Limb (tissue), 2 donors: Measurements from ENCODE around the gene SH2D4B.
"Not testable (repeated sequence)": the region's sequence is repeated elsewhere in the genome, so short reads cannot be mapped to it uniquely, and the experiment has no call there.

Experiments
- DNase-seq, 2 donors: peaks; one replicate each; pipeline ENCODE4 v3.0.0-alpha.2; 2016; ENCODE audit errors: extremely low spot score in 2 of 2

Gene SH2D4B

DNA sequence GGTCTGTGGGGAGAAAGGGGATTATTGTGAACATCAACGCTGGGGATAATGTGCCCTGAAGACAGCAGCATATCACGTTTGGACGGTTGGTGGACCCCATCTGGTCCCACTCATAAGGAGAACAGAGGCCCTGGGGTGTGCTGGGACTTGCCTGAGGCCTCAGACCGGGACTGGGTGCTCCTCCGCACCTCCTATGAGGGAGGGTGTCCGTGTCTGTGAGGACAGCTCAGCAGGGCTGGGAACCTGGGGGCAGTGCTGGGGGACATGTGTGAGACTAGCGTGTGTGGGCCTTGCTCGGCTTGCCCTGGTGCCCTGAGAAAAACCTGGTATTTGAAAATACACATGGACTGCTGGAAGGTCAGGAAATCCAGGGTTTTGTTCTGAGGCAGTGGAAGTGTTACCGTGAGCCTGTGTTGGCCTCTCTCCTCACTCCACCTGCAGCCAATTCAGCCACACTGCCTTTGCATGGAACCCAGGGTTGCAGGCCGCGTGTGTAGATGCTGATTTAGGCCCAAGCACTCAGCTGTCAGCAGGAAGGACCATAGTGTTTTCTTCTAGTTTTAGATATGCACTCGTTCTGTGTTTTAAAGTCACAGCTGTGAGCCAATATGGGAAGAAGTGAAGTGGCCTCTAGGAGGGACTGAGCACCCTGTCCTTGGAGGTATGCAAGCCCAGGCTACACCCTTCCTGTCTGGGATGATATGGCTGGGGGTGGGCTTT lies 13.4 kb upstream of the SH2D4B start:
- DNase-seq, result no peak

DNA sequence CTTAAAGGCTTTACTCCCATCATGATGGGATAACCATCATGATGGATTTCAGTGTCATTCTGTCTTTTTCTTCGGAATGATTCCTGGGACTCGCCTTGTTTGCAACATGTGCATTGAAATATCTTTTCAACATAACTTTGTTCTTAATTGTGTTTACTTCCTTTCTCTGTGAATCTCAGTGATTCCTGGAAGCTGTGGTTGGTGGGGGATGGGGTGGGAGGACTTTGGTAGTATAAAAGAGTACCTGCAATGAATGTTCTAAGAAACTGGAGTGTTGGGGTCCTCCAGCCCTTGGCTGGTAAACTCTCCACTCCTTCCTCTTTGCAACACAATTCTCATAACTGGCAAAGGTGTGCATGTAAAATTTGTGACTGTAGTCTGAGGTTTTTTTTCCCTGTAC lies 11.5 kb upstream of the SH2D4B start:
- no peak for DNase-seq

DNA sequence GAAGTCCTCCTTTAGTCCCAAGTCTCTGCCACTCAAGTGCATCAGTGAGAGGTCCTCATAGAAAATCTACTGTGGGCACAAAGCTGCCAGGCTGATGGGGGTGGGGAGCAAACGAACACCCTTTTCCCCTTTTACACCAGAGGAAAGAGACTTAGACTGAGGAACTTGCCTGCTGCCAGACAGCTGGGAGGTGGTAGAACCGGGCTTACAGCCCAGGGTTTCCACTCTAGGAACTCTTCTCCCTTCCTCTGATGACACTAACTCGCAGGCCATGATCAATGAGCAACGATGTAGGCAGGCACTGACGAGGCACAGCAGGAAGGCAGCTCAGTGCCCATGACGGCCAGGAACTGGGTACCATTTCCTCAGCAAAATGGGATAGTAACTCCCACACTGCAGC lies 11.0 kb upstream of the SH2D4B start:
- no peak for DNase-seq

DNA sequence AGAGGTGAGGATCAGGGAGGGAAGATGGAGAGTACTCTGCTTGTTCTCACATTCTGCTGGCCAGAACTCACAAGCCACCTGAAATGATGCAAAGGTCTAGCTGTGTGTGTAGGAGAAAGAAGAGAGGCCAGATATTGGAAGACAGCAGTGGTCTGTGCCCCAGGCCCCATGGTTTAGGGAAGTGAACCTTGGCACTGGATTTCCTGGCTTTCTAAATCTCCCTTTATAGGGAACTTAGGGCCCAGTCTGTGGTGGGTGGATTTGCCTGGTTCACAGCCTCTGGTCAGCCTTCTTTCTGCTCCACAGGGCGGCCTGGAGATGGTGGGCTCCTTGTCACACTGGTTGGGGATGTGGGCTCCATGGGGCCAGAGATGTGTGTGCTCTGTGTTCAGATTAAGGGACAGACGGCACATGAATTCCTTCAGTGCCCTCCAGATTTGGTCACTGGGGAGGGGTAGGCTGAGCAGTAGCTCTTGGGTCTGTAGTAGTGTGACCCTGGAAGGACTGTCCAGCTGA lies 9.5 kb upstream of the SH2D4B start:
- no peak for DNase-seq

DNA sequence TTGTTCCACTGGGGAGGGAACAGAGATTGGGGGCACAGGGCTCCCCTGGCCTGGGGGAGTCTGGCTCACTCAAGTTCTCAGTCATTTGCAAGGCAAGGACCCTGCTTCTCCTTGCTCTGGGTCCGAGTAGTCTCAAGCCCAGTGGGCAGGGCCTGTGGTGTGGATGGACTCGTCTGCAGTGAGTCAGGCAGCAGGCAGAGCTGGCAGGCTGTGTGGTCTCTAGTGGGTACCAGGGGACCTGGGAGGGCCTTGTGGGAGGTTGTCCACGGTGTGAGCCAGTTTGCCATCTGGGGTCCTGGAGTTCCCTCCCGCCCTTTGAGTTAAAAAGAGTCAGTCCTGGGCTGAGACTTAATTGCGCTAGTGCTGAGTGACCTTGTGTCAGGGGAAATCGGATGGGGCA lies 8.8 kb upstream of the SH2D4B start:
- no peak for DNase-seq

DNA sequence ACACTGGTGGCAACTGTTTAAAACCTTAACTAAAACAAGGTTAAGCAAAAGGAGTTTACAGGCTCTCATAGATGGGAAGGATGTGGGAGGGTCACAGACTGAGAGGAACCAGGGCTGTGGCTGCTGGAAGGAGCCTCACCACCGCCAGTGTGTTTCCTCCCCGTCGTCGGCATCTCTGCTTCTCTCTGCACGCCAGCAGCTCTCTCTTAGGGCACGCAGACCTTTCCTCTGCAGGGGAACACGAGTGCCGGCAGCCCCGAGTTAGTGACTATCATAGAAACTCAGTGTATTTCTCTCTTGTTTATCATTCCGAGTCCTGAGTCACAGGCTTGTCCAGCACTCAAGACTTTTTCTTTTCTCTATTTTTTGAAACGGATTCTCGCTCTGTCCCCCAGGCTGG lies 8.1 kb upstream of the SH2D4B start:
- DNase-seq, result no peak

DNA sequence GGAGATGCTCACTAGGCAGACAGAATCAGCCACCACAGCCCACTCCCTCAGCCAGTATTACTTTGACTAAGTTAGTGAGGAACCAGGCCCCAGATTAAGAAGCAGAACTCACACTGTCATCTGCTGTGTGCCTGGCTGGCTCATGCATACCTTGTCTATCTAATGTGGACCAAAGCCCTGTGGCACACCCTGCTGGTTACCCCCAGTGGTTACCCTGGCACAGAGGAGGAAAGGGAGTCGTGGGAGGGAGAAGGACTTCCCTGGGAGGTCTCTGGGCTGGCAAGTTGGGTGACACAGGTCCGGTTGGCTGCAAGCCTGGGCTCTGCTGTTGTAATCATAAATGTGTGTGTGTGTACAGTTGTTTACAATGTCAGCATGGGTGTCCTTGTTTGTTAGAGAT lies 7.5 kb upstream of the SH2D4B start:
- no peak for DNase-seq

DNA sequence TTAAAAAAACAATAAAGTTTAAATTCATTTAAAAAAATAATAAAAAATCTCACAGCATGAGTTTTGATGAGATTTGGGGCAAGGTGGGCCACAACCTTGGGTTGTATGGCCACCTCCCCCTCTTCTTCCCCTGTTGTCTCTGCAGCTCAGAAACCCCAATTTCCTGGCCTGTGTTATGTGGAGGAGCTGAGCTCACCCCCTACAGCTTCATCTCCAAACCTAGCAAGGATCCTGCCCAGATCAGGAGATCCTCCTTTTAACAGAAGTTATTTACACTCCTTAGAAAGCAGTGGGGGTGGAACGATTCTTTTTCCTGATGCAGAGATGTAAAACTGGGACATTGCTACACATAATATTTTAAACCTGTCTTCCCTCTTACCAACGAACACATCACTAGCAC lies 6.9 kb upstream of the SH2D4B start:
- DNase-seq, result no peak

DNA sequence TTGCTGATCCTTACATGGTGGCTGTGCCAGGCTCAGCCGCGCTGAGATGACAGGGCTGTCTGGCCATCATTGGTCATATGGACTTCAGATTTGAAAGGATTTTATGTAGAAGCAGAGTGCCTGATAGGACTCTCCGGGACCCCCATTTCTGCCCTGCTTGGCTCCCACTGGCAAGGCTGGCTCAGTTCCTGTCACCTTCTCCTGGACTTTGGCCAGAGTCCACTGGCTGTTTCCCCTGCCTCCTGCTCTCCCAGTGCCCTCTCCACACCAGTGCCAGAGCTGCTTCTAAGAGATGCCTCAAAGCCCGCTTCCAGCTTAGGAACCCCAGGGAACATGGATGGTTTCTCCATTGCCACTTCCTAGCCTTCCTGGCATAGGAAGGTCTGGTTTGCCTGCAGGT lies 5.1 kb upstream of the SH2D4B start:
- DNase-seq, result no peak

DNA sequence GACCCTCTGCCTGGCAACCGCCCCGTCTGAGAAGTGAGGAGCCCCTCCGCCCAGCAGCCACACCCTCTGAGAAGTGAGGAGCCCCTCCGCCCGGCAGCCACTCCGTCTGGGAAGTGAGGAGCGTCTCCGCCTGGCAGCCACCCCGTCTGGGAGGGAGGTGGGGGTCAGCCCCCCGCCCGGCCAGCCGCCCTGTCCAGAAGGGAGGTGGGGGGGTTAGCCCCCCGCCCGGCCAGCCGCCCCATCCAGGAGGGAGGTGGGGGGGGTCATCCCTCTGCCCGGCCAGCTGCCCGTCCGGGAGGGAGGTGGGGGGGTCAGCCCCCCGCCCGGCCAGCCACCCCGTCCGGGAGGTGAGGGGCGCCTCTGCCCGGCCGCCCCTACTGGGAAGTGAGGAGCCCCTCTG lies 3.6 kb upstream of the SH2D4B start:
- DNase-seq, result not testable (repeated sequence)

DNA sequence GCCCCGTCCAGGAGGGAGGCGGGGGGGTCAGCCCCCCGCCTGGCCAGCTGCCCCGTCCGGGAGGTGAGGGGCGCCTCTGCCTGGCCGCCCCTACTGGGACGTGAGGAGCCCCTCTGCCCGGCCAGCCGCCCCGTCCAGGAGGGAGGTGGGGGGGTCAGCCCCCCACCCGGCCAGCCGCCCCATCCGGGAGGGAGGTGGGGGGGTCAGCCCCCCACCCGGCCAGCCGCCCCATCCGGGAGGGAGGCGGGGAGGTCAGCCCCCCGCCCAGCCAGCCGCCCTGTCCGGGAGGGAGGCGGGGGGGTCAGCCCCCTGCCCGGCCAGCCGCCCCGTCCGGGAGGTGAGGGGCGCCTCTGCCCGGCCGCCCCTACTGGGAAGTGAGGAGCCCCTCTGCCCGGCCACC lies 3.1 kb upstream of the SH2D4B start:
- not testable (repeated sequence) for DNase-seq

DNA sequence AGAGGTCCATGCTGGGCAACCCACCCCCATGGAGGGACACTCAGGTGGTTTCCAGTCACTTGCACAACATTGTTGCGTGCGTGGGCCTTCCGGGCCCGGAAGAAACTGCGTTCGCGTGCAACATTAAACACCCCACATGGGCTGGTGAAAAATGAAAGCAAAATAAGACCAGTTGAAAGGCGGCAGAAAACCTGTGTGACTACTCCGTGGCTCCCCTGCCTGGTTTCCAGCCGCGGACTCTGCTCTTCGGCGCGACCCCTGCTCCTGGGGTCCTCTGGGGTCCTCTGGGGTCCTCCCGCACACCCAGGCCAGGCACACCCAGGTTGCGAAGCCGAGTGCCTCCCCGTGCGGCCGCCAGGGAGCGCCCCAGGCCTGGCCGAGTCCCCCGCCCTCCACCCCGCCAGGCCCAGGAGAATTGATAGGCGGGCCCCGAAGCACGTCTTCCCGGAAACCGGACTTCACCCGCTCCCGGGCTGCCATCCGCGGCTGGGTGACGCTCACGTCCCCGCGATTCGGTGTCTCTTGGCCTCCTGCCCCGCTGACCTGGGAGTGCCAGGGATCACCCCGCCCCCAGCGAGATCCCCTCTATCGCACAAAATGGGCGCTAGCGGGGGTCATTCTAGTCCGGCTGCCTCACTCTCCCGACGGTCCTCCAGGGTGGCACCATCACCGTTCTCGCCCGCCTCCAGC lies 1.9 kb upstream of the SH2D4B start:
- DNase-seq, result peak in 1 of 2 donors; percentile 64

DNA sequence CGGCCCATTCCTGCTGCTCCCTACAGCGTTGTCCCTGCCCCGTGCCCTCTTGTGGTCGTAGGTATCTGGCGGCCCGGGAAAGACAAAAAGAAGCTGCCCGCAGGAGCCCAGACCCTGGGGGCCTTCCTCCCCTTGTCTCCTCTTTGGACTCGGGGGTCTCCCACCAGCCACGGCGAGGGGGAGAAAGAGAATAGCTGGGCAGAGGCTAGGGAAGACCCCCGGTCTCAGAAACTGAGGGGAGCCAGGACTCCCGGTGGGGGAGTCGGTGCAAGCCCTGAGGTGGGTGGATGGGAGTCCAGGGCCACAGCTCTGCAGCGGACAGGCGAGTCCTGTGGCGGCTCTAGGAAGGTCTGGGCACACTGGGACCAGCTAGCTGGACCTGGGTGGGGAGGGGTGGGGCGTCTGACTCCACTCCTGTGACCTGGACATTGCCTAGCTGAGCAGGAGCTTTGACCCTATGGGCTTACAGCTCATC lies 1.3 kb upstream of the SH2D4B start:
- DNase-seq, result no peak

DNA sequence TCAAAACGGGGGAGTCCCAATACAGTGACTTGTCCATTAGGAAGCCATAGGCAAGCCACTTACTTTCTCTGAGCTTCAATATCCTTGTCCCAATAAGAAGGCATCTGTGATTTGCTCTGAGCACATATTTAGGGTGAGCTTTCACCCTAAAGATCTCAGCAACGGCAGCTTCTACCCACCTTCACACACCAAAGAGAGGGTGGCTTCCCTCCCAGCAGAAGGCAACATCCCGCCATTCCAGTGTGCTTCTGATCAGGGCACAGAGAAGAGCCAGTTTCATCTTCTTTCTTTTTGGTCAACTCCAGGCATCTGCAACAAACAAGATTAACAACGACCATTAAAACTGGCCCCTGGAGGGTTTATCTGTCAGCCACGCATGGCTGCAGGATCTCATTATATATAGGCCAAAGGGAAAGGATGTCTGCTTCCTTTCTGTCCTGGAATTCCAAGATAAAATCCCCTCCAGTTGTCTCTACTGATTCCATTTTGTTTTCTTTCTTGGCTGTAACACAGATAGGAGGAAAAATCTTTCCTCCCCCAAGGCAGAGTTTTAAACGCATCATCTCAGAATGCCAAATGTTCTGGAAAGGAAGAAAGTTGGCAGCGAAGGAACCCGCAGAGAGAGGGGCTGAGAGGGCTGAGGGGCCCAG lies 491 bp upstream of the SH2D4B start:
- DNase-seq, result no peak

DNA sequence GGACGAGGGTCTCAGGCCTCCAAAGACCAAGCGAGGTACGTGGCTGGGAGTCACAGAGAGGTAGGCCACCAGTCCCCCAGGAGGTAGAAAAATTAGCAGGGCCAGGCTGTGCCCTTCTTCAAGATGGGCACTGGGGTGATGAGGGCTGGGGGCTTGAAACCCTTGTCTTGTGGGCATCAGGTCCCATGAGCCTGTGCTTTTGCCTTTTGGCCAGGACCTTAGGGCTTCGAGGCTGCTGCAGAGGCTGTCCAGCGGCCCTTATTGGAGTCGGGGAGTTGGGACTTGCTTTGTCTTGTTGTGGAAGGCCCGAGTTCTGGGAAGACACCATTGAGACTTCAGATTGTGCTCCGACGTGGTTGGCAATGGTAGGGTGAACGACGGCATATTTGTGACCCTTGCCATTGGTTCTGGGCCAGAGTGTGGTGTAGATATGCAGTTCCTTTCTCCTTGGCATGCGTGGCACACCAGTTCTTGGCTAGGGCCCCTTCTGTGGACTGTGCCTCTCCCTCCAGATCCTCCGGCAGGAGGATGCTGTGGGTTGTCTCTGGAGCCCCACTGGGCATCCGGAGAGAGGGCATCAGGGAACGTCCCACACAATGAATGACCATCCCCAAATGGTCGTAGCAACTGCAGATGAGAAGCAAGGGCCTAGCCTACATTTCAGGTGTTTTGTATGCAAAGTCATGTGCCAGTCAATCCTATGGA lies 931 bp downstream of the SH2D4B start:
- DNase-seq, result no peak

DNA sequence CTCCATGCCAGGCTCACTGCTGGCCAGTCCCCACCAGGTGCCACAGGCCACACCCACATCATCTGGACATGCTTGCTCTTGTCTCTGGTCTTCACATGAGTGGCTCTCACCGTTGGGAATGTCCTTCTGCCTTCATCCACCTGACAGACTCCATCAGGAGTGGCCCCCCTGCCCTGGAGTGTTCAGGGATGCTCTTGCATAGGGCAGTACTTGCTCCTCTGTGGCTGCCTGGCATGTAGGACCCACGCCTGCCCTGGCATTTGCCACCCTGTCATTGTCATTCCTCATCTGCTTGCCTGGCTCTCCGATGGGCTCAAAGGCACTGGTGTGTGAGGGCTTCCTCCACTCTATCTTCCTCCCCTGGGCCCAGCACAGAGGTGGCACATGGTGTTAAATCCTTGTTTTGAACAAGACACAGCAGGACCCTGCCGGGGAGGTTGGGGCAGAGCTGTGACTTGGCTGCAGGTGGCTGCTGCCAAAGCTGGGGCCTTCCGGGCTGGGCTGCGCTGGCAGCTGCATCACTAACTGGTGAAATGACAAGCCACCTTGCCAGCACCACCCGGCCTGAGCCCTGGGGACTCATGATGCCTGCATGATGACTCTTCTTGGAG lies 1.8 kb downstream of the SH2D4B start:
- DNase-seq, result no peak

DNA sequence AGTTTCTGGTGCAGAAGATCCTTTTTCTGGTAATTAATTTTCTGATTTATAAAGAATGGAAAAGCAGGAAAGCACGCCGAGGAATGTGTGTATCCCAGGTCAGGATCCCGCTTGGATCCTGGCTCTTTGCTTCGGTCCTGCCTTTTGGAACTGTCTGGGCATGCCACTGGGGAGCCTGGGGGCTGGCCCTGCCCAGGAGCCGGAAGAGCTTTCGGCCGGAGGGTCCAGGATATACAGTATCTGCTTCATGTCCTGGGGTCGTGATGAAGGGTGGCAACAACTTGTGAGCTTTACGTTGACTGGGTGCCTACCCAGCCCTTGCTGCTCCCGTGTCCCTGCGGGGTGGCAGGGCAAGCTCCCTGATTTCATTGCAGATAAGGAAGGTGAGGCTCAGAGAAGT lies 2.4 kb downstream of the SH2D4B start:
- no peak for DNase-seq

DNA sequence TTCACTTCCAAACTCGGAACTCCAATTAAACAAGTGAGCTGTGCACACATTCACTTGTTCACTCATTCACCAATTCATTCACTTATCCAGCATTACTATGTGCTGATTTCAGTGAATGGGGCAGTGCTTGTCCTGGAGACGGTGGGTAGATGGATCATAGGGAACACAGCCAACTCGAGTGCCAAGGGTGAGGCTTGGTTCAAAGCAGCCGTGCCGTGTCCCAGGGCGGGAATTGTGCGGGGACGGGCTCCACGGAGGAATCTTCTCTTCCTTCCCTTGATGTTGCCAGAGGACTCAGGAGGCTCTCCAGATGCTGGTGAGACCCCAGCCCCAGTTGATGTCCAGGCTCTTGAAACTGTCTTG lies 2.9 kb downstream of the SH2D4B start:
- DNase-seq, result no peak

DNA sequence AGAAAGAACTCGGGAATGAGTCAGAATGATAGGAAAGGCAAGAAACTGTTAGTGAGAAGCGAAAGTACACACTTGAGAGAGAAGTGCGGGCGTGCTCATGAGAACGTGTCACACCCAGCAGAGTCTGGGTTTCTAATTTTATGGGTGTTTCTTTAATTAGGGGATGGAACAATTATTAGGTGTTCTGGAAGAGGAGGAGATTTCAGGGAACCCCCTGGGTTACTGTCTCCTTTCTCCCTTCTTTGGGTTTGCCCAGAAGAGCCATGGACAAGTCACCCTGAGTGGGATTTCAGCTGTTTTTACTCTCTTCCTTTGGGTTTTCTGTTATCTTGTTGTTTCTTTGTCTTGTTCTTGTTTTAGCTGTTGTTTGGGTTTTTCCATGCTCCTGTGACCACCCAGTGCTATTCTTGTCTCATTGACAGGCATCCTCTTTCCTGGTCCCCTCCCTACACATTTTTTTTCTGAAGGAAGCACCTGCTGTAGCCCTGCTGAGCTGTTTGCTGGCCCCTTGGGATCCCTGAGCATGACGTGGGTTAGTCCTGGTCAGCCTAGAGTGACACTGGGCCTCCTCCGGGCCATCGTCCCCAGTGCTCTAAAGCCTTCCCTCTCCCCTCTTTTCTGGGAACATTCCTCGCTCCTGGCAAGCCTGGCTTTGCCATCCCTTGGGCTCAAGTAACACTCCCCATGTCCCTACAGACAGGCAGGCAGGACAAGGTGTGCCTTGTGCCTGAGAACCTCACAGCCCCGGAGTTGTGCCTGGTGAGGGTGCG lies 3.5 kb downstream of the SH2D4B start:
- no peak for DNase-seq

DNA sequence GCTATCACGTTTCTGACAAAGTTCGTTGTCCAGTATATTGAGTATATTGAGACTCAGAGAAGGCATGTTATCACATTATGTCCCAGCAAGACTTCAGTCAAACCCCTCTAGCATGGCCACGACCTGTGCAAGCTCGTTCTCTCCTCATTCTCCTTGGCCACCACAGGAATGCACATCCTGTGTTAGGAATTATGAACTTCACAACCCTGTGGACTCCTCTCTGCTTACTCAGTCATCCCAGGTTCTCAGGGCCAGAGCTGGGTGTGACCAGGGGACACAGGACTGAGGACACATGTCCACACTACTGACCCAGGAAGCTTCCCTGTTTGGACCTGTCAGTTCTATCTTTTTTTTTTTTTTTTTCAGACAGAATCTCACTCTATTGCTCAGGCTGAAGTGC lies 4.4 kb downstream of the SH2D4B start:
- DNase-seq, result no peak
